CD4-positive, alpha-beta T cell treated with Interleukin-21 for 1 hour (primary cell): ENCODE measurements around the gene KCNQ1OT1.

ENCODE experiments used
- DNase-seq: peaks from one replicate; pipeline ENCODE4 v3.0.0-alpha.2; 2020

Gene KCNQ1OT1

DNA sequence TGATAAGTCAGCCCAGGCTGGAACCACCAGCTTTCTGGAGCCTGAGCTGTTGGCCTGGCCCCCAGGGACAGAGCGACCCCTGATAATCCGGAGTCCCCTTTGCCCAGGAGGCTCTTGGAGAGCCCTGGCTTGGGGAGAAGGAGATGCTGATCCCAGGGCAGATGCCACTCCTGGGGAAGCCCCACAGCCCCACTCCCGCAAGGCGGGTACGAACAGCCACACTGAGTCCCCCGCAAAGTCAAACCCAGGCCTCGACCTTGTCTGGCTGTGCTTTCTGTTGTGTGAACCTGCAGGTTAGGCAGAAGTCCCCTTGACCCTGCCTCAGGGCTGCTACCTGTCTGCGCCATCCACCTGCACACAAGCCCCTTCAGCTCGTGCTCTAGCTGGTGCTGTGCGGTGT lies 108.0 kb downstream of the KCNQ1OT1 start:
- DNase-seq = no peak

DNA sequence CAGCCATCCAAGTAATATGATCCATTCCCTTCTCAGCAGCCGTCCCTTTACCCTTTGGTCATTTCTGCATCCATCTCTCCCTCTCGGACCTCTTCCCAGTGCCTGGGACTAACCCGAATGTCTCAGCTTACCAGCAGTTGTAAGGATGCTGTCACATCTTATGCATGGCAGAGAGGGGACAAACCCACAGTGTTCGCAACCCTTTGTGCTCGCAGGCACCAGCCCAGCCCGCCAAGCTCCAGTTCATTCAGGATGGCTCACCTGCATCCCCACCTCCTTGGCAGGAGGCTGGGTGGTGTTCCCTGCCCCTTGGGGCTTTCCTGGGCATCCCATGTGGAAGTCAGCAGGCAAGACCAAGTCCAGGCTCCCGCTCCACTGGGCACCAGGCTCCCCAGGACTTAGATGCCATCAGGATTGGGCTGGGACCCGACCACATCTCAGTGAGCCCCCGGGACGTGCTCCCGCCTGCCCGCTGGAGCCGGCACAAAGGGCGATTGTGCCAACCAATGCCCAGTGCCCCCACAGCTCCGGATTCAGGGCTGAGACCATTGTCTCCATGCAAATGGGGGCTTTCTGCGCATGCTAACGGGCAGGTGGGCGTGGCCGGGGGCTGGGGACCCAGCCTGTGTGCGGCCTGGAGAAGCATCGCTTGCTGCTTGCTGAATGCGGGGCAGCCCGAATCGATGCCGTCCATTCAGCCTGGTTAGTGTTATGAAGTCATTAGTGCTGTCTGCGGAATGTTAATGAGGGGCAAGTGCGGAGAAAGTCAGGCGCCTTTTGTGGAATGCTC lies 108.6 kb downstream of the KCNQ1OT1 start:
- no peak for DNase-seq

DNA sequence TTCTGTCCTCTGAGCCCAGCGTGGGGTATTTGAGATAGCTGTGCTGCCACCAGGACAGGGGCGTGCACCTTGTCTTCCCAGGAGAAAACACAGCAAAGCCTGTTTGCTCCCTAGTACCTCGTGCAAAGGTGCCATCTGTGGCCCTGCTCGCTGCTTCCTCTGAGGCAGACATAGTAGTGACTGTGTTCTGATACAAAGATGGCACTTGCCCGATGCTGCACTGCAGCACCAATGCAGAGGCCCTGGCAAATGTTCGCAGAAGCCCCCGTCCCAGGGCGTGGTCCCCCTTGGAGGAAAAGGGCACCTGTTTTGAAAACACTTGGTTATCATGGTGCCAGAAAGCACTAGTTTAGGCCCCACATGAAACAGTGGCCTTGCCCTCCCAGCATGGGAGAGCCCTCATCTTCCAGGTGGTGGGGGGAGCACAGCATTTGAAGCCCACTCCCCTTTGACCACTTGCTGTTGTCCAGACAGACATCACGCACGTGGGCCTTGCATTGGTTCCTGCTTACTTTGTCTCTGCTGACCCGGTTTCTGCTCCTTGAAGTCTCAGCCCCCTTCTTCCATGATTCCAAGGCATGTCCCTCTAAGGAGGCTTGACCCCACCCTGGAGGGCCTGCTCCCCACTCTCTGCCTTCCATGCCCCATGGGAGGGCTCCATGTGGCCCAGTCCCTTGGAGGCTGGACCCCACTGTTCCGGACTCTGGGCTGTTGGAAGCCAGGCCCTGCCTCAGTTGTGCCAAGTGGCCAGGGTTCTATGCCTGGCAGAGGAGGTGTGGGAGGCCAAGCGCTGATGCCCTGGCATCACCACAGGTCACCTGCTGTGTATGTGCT lies 109.4 kb downstream of the KCNQ1OT1 start:
- no peak for DNase-seq

- no peak for DNase-seq
These were observed 110.3 kb downstream of the KCNQ1OT1 start for GRCh38 chr11:2589538-2589934.

- no peak for DNase-seq
These were observed 110.8 kb downstream of the KCNQ1OT1 start for GRCh38 chr11:2588809-2589537.

DNA sequence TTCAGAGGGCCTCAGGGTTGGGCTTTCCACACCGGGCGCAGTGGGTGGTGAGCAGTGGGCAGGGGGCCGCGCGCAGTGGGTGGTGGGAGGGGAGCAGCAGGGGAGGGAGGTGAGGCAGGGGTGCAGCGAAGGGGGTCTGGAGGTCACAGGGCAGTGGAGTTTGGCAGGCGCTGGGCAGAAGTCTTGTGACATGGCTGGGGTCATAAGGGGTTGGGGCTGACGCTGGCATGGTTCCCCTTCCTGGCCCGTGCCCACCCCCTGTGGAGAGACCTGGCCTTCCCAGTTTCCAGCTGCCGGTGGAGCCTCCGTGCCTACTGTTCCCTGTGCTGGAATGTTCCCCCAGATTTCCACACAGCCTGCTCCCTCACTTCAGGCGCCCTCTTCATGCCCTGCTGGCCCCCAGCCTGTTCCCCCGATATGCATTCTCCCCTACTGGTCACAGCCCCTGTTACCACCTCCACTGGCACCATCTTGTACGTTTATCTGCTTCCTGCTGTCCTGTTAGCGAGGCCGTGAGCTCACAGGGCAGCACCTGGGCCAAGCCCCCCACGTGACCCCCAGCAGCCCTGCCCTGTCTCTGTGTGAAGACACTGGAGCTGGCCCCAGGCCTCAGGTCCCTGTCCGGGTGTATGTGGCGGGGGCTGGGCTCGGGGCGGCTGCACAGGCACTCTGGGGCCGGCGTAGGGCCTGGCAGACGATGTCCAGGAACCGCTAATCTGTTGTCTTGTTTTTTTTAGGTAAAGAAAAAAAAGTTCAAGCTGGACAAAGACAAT lies 111.6 kb downstream of the KCNQ1OT1 start:
- no peak for DNase-seq

GRCh38 chr11:2587132-2587930 lies 112.5 kb downstream of the KCNQ1OT1 start:
- DNase-seq = no peak

- no peak for DNase-seq
These were observed 113.0 kb downstream of the KCNQ1OT1 start for GRCh38 chr11:2586793-2587131.

DNA sequence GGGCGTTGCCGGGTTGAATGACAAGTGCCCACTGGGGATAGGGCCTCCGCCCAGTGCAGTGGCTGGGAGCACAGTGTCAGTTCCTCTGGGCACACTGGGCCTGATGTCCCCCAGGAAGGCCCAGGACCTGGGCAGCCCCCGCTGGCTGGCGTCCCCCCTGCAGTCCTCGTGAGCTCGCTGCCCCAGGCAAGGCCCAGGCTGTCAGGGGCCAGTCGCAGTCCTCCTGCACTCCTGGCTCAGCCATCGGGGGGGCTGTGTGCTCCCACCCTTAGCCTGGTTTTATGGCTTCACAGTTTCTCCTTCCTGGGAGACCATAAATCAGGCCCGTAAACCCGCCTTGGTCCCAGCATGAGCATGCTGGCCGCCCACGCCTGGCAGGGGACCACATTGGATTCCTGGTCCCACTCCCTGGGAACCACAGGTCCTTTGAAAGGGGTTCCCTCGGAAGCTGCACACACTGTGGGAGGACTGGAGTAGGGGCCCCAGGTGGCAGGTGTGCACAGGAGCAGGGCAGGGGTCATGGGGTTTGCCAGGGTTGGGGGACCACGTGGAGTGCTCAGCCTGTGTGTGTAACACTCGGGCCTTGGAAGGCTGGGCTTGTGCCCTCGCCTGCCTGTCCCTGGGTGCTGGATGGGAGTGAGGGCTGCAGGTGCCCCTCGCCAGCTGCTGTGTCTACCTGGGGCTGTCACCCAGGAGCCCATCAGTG lies 113.6 kb downstream of the KCNQ1OT1 start:
- no peak for DNase-seq

GRCh38 chr11:2585566-2586086 lies 114.2 kb downstream of the KCNQ1OT1 start:
- DNase-seq = no peak

- no peak for DNase-seq
These were observed 114.8 kb downstream of the KCNQ1OT1 start for GRCh38 chr11:2584812-2585565.

DNA sequence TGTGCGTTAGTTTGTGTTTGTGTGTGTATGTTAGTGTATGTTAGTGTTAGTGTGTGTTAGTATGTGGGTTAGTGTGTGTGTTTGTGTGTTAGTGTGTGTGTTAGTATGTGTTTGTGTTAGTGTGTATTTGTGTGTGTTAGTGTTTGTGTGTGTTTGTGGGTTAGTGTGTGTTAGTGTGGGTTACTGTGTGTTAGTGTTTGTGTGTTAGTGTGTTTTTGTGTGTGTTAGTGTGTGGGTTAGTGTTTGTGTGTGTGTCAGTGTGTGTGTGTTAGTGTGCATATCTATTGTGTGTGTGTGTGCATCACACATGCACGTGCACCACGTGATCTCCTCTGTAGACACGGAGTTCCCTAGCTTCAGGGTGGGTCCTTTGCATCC lies 115.4 kb downstream of the KCNQ1OT1 start:
- DNase-seq = no peak

DNA sequence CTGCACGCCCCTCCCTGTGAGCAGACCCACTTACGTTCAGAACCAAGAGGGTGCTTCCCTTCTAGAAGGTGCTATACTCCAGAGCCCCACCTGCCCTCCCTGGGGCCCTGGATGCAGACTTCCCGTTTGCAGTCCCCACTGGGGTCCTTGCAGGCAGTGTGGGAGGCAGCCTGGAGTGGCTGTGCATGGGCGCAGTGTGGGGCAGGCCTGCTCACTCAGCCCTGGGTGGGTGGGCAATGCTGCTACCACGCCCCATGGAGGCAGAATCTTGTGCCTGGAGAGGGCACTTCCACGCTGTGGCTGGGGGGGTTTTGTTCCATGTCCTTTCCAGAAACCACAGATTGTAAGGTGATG lies 116.2 kb downstream of the KCNQ1OT1 start:
- no peak for DNase-seq

- no peak for DNase-seq
These were observed 116.7 kb downstream of the KCNQ1OT1 start for GRCh38 chr11:2582946-2583604.

DNA sequence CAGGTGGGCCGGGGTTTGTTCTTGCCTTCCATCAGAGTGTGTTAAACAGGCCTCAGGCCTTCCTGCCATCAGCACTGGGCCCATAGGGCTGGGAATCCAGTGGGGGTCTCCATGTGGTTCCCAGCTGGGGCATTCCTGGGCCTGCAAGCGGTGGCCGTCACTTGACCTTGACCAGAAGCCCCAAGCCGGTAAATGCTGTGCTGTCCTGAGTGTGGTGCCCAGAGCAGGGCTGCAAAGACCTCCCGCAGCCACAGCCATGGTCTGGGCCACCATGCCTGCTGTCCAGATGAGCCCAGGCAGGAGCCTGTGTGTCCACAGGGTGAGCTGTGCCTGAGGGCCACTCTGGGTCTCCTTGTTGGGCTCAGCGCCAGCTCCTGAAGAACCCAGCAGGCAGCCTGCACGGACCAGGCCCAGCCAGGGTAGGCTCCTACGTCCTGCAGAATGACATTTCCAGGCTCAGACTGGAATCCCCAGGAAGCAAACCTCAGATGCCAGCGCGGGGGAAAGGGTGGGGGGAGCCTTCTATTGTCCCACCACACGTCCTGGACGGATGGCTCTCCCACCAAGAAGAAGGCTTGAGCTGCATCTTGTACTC lies 117.3 kb downstream of the KCNQ1OT1 start:
- DNase-seq = no peak

- DNase-seq = no peak
These were observed 117.9 kb downstream of the KCNQ1OT1 start for GRCh38 chr11:2581931-2582350.

DNA sequence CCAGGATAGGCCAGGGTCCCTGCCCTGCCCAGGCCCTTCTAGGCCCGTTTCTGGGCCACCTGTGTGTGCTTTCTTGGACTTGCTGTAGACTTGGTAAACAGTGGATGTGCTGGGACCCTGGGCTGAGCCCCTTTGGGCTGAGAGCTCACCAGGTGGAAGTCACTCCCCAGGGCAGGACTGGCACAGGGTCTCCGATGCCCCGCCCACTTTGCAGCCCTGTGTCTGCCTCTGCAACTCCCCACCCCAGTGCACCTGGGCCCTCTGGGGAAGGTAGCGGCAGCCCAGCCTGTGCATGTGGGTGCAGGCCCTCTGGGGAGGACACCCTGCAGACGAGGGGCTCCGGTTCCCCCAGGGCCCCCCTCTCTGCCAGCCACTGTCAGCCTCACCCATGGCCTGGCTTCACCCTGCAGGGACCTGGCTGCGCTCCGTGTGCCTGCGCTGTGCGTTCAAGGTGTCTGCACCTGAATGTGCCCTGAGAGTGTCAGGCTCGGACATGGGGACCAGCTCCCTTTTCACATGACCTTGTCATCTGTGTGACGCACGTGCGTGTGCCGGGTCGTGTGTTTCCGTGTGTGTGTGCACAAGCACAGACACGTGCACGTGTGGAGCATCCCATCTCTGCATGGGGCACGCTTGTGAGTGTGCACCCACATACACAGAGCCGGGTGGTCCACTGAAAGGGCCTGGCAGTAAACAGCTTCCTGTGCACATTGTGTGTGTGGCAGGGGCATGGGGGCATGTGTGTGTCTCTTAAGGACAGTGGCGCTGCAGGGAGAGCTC lies 118.5 kb downstream of the KCNQ1OT1 start:
- no peak for DNase-seq

DNA sequence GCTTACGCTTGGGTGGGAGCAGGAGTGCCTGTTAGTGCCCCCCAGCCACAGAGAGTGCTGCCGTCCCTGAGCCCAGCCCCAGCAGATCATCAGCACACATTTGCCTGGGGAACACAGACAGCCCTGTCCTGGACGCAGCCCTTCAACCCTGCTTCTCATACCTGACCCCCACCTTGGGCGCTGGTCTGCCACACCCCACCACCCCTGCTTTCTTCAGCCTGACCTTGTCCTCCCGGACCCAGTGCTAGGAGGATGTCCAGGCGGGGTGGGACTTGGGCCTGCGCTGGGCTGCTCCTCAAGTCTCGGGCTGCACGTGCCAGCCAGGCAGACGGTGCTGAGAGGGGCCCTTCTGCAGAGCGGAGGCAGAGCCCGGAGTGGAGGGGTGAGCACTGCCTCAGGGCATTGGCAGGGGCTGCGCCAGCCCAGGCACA lies 119.2 kb downstream of the KCNQ1OT1 start:
- DNase-seq = no peak

DNA sequence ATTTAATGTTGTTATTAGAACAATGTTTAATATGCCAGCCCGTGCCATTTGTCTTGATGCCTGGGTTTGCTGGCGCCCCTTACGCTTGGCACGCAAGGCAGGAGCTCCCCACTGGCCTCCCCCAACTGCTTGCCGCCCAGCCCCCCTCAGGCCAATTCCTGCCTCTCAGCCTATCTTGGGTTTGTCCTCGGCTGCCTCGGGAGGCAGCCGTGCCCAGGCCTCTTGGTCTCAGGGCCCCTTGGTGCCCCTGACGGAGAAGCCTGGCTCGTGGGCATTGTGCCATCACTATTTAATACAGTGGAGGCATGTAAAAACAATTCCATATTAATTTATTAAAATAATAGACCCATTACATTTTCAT lies 119.8 kb downstream of the KCNQ1OT1 start:
- no peak for DNase-seq
